HS-5 (cell line): ENCODE data around the gene MAFB.

Experiments used
- DNase-seq: peaks from one replicate; pipeline ENCODE4 v3.0.0-alpha.2; 2012; ENCODE audit warnings: low read depth

MAFB gene

GRCh38 chr20:40681684-40682083 is 7.4 kb downstream of the MAFB start:
- DNase-seq, result no peak

GRCh38 chr20:40681165-40681564 is 7.9 kb downstream of the MAFB start:
- no peak for DNase-seq

- DNase-seq, result no peak
Observed at GRCh38 chr20:40680161-40680959, 8.7 kb downstream of the MAFB start.

- no peak for DNase-seq
Observed at GRCh38 chr20:40679184-40679583, 9.9 kb downstream of the MAFB start.

DNA sequence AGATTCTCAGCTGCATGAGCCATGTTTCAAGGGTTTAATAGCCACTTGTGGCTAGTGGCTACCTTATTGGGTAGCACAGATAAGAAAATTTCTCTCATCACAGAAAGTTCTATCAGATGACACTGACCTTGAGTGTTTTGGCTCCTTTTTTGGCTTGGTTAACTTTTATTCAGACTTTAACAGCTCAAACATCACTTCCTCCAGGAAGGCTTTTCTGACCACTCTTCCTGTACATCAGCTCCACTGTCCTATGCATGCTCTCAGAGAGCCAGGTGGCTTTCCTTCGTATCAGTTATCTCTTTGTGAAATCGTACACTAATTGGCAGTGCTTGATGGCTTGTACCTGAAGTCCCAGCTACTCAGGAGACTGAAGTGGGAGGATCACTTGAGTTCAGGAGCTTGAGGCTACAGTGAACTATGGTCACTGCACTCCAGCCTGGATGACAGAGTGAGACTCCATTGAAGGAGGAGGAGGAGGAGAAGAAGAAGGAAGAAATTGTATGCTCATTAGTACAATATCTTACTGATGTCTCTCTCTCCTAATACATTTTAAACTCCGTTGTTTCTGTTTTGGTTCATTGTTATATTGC is 10.7 kb downstream of the MAFB start:
- DNase-seq, result no peak

DNA sequence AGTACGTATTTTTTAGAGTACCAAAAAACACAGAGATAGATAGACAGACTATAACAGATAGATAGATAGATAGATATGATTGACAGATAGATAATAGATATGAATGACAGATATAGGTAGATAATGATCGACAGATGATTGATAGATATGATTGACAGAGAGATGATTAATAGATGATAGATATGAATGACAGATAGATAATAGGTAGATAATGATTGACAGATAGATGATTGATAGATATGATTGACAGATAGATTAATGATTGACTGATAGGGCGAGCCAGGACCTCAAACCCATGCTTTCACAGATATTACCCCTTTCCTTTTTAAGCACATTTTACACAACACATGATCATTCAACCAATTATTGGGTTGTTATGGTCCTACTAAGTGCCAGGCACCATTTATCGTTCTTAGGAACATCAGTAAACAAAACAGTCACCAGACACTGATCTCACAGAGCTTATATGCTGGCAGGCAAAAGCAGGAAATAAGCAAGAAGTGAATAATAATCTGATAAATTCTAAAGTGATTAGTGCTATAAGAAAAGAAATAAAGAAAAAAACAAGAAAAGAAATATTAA is 11.6 kb downstream of the MAFB start:
- DNase-seq, result no peak

GRCh38 chr20:40676491-40677269 is 12.4 kb downstream of the MAFB start:
- DNase-seq, result no peak

DNA sequence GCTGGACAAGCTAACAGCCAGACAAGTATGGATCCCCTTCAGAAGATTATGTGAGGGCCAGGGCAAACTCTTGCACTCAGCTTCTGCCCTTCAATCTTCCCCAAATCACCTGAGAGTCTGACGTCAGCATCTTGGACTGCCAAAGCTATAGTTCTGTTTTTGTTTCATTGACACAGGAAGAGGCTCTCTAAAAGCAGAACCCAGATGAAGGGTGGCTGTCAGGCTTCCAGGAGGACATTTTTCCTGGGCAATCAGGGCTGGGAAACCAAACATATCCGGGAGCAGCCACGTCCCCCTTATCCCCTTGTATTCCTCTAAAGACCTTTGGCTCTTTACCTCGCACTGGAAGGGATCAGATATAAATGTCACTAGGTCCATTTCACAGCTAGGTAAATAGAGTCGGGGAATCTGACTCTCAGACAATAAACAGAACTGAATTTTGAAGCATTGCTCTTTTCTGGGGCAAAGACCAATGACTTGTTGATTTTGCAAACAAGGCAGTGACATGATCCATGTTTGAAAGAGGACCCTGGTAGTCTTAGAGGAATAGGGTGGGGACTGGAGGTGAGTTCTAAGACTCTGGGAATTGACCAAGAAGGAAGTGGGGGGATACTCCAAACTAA is 13.3 kb downstream of the MAFB start:
- DNase-seq, result no peak

DNA sequence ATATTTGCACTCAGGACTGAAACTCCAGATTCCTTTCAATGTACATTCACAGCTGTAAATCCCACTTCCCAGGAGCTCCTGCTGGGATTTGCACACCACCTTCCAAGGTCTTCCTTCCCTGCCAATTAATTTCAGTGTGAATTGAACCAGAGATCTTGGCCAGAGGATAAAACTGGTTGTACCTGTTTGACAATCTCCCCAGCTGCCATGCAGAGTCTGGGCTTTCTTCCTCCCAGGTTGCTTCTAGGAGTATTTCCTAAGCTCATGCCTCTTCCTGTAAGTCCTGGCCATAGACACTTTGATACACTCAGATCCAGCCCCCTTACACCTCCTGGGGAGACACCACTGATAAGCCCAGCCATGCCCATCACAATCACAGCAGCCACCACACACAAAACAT is 15.6 kb downstream of the MAFB start:
- no peak for DNase-seq

DNA sequence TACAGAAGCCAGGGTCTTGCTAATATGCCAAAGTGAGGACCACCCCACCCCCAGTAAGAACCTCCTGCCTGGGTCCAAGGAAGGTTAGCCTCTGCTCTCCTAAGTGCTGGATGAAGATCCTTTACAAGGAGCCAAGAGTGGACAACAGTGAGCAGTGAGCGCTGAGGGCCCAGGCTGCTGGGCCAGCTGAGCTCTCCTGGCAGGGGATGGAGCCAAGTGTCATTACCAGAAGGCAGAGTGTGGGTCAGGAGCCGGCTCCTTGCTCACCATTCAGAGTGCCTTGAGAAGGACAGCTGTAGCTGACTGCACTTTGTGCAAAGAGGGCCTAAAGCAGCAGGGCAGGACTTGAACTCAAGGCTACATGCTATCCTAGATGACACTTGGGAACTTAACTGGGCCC is 16.9 kb downstream of the MAFB start:
- no peak for DNase-seq

DNA sequence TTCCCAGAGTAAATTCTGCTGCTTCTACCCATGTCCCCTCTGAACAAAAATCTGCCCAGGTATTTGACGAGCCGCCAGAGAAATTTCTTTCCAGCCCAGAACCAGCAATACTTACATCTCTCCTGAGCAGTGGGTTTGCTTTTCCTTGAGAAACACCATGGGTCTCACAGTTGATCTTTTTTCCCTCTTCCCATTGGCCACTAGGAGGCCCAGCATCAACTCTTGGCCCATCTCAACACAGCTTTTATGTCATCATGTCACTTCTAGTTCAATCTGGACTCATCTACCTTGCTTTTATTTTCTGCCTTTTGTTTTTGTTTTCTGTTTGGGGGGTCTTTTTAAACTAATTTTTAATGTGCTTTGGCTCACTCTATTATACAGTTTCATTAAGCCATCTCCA is 18.8 kb downstream of the MAFB start:
- no peak for DNase-seq

- DNase-seq, result no peak
Observed at GRCh38 chr20:40669692-40670091, 19.3 kb downstream of the MAFB start.

DNA sequence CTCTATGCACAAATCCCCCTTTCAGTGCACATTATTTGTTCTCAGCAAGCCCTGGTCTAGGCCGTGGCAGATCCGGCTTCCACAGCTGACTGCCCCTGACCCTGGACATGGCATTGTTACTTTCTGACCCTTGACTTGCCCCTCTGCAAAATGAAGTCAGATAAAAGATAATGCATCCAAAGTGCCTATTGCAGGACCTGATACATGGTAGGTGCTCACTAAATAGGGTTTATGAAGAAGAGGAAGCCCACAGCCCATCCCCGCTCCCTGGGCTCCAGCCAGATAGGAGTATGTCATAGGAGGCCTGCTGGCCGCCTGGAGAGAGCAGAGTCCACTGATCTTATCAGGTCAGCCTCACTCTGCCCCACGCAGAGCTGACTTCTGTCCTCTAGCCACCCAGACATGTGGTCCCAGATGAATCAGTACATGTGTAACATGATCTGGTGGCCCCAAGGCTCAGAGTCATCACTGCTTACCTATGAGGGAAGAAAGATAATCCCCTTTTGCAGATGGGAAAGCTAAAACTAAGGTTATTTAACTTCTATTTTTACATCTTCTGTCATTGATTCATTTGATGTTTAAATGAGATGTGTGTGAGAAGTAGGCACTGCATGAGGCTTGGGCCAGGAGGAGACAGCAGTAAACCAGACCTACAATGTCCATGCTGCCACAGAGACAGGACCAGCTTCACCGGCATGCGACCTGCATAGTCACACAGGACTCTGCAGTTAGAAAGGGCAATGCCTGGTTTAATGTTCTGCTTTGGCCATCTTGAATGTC is 20.4 kb downstream of the MAFB start:
- no peak for DNase-seq

GRCh38 chr20:40667503-40667902 is 21.5 kb downstream of the MAFB start:
- DNase-seq, result no peak

DNA sequence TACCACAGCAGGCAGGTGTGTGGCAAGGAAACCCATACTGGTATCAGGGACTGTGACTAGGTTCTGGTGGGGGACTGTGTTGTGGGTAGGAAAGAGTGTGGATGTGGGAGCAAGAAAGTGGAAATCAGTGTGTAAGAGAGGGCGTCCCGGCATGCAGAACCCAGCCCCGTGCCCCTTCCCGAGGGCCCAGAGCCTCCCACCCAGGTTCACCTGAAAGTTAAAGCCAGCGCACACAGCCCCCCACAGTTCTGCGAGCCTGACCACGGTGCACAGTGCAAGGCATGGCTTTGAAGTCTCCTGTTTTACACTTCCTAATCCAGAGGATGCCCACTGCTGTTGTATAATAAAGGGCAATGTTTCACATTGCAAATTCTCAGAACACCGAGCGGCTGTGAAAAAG is 22.7 kb downstream of the MAFB start:
- no peak for DNase-seq

- no peak for DNase-seq
Observed at GRCh38 chr20:40664891-40665290, 24.1 kb downstream of the MAFB start.

DNA sequence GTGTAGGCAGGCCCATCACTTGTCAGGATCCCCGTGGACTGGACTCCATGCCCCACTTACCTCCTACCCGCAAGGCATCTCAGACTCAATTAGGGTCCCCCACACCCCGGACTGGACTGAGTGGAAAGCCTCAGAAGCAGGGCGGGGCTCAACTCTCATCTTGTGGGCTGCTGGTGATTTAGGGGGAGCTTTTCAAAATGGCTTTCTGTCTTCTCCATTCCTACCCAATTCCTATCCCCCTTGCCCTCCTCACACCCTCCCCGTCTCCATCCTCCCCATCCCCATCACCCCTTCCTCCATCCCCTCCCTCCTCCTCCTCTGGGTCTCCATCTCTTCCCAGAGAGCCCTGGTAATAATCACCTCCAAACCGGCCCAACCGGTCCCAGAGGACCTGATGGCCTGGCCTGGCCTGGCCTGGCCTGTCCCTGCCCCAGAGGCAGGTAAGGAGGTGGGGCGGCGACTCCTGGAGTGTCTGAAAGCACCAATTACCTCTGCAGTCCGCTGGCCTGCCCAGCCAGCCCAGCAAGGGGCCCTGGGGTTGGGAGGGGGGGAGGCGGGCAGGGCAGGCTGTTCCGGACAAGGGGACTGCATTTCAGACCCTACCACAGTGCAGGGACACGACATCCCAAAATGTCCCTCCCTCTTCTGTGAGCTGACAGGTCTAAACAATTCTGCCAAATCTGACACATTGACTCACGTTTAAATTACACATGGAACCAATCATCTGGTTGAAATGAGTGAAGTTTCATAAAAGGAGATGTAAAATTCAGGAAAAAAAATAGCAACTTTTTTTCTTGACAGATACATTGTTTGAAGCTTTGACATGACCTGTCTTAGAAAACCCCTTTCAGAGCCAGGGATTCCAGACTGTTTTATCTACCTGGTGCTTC is 24.8 kb downstream of the MAFB start:
- no peak for DNase-seq

DNA sequence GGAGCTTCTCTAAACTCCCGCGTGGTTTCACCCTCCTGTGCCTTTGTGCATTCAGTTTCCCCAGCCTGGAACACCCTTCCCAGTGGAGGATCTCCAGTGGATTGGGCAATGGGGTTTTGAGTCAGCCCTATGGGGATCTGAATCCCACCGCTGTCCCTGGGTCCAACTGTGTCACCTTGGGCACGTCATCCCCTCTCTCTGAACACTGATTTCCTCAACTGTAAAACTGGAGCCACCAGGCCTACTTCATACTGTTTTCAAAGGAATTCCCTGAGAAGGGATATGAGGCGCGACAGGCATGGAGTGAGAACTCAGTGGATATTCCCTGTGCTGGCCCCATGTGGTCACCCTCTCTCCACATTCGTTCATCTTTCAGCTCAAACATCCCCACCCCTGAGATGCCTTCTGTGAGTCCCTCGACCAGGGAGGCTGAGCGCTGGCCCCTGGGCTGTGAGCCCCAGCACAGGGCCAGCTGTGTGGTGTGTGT is 25.7 kb downstream of the MAFB start:
- DNase-seq, result no peak

- DNase-seq, result no peak
Observed at GRCh38 chr20:40659567-40659966, 29.5 kb downstream of the MAFB start.

GRCh38 chr20:40658509-40658908 is 30.5 kb downstream of the MAFB start:
- no peak for DNase-seq
